SK-N-SH treated with all-trans-retinoic acid at 6 μM for 48 hours (cell line): ENCODE data around the gene POLD2.

Source experiments
- ARNTL ChIP-seq: fragments of 450-650 bp; formaldehyde crosslinking; IDR thresholded peaks from 2 replicates; pipeline ENCODE4 v1.5.0; 2020; ENCODE audit warnings: low read depth, mild to moderate bottlenecking, moderate library complexity, borderline replicate concordance
- GLIS3 ChIP-seq: fragments of 250-450 bp; sonication (Bioruptor Pico); IDR thresholded peaks from 2 replicates; pipeline ENCODE4 v1.5.0; 2020; ENCODE audit warnings: mild to moderate bottlenecking, moderate library complexity
- PATZ1 ChIP-seq: fragments of 250-450 bp; sonication (Bioruptor Pico); IDR thresholded peaks from 2 replicates; pipeline ENCODE4 v1.8.0; 2020; ENCODE audit warnings: mild to moderate bottlenecking, moderate library complexity, borderline replicate concordance
- POU6F1 ChIP-seq: fragments of 250-450 bp; sonication (Bioruptor Pico); IDR thresholded peaks from 2 replicates; pipeline ENCODE4 v1.8.0; 2021; ENCODE audit warnings: low read depth, mild to moderate bottlenecking, moderate library complexity, borderline replicate concordance
- RARB ChIP-seq: fragments of 250-450 bp; sonication (Bioruptor Pico); IDR thresholded peaks from 2 replicates; pipeline ENCODE4 v1.8.0; 2021; ENCODE audit warnings: mild to moderate bottlenecking, moderate library complexity
- ZC3H10 ChIP-seq: fragments of 250-450 bp; sonication (Bioruptor Pico); IDR thresholded peaks from 2 replicates; pipeline ENCODE4 v1.5.1; 2021; ENCODE audit warnings: mild to moderate bottlenecking, moderate library complexity
- ZFP30 ChIP-seq: fragments of 450-650 bp; formaldehyde crosslinking; IDR thresholded peaks from 2 replicates; pipeline ENCODE4 v1.5.0; 2022; ENCODE audit warnings: mild to moderate bottlenecking, moderate library complexity

DNA sequence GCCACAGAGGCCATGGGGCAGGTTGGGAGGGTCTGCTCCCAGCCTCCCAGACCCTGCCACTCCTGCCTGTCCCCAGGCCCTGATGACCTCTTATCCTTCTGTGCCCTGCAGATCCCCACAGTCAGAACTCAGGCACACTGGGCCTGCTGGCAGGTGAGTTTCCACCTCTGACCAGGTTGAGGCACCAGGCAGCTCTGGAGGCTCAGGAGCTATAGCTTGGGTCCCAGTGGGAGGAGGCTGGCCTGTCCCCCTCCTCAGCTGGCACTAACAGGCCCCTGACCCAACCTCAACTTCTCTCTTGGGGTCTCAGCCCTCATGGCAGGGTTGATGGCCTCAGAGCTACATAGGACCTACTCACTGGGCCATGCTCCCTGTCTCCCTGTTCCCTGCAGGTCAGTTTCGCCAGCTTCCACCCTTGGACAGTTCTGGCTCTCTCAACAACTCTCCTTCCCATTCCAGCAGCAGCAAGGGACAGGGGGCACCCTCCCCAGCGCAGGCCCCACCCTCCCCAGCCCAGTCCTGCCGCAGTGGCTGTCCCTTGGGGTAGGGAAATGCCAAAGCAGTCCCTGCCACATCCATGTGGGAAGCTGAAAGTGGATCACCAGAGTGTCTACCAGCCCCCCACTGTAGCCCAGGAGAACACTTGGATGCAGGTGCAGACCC lies 21.9 kb downstream of the POLD2 start:
- TF ChIP-seq GLIS3 (CRISPR knock-in tag) (no peak), PATZ1 (CRISPR knock-in tag) (no peak), ZFP30 (no peak), ARNTL (no peak), POU6F1 (CRISPR knock-in tag) (no peak), ZC3H10 (CRISPR knock-in tag) (no peak), RARB (CRISPR knock-in tag) (no peak)
